Daoy (cell line): ENCODE results near the gene SSBP2. TPM values are rescaled to one million over a fixed set of nuclear protein-coding genes. Genes with fewer than 3 reads are reported as not detected.
"Not testable (repeated sequence)": the region's sequence is repeated elsewhere in the genome, so short reads cannot be mapped to it uniquely, and the experiment has no call there.

Source experiments
- DNase-seq: peaks from one replicate; pipeline ENCODE4 v3.0.0-alpha.2; 2015; ENCODE audit warnings: low read depth
- total RNA-seq: library from RNA; depleted of rRNA; stranded (reverse); fragments of >200 nt; shearing (Covaris generic); gene quantifications from 2 replicates; pipeline ENCODE4 v1.2.3, GENCODE V29; 2014

Gene SSBP2
- total RNA-seq, 1 experiment from 2014 or later = 15.0 TPM

DNA sequence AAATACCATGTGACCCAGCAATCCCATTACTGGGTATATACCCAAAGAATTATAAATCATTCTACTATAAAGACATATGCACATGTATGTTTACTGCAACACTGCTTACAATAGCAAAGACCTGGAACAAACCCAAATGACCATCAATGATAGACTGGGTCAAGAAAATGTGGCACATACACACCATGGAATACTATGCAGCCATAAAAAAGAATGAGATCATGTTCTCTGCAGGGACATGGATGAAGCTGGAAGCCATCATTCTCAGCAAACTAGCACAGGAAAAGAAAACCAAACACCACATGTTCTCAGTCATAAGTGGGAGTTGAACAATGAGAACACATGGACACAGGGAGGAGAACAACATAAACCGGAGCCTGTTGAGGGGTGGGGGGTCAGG lies 90.3 kb downstream of the SSBP2 start:
- not testable (repeated sequence) for DNase-seq

DNA sequence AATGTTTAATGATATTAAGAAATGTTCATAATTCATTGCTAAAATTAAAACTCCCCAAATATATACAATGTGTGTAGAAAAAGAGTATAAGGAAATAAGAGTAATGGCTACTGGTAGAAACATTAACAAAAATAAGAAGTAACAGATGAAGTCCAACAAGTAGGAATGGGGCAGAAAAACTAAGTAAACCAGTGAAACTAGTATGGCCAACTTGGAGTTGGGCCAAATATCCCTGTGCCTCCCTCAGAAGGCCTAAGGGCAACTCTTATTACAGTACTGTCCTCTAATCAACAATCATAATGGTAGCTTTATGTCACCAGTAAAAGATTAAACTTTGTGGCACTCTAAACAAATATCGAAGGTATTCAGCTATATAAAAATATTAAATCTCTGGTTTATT lies 93.5 kb downstream of the SSBP2 start:
- DNase-seq = peak; percentile 9

DNA sequence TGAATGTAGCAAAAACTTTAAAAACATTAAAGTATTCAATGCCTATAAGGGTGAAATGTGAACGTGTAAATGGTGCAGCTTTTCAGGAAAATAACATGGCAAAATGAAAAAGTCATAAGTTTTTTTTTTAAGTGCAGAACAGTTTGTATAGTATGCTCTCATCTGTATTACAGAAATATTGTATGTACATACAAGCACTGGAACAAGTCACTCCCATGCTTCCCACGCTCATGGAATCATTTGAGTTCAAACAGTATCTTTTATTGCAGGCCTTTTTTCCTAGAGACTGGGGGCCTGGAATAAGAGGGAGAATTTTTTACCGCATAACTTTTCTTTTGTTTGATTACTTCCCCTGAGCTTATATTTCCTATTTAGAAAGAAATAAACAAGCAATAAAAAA lies 94.1 kb downstream of the SSBP2 start:
- DNase-seq = no peak

DNA sequence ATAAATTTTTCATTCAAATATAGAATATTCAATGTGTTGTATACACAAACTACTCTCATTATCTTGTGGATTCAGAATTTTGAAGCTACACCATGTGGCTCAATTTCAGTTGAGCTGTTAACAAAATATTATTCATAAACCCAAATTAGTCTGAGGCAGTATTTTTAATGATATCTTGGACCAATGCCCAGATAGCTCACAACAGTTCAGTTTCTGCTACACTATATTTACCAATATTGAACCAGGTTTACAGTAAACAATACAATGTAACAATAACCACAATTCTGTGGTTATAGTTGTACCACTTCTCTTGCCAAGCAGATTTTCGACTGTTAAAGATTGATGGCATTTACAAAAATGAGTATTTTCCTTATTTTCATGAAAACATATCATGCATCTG lies 99.9 kb downstream of the SSBP2 start:
- no peak for DNase-seq

DNA sequence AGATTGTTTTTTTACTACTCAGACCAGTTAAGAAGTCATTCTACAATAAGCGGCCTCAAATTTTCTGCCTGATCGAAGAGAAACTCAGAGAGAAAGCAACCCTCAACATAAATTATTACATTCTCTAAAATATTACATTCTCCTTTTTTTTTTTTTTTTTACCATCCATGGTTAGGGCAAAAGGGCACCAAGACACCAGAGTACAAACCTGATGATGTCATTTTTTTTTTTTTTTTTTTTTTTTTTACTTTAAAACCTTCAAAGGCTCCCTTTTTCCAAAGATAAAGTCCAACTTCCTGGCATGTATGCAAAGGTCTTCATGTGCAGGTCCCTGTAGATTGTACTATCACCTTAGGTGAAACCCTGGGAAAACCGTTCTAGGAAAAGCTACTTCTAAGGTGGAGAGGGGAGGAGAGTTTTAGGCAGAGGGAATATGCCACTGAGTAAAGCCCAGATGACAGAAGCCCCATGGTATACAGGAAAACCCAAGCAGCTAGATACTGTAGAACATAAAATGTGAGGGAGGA lies 104.4 kb downstream of the SSBP2 start:
- no peak for DNase-seq

DNA sequence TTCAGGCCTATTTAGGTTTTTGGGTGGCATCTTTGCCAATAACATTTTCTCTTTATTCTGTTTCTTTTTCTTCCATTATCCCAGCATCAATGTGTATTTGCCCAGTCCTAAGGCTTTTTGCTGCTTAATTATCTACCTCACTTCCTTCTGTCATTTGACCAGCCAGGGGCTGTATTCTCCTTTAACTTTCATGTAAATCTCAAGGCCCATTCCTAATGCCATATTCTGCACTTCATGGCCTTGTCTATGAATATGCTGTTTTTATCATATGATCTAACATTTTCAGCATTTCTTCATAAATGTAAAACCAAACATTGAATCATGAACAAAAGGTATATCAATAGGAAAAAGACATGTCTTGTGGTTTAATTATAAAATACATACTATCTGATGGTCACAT lies 108.7 kb downstream of the SSBP2 start:
- no peak for DNase-seq

DNA sequence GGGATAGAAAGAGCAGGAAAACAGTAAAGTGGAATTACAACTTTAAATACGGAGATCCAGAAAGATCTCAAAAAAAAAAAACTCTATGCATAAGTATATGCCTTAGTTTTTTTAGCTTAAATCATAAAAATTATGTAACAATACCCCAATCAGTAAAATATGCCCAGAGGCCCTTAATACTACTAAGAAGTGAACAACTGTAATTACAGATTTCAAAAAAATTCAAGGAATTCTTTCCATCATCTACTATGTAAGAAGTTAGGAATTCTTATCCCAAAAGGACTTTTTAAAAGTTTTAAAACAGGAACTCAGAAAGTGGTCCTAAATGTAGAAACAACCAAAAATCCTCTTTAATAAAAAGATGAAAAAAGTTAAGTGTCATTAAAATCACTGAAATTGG lies 111.3 kb downstream of the SSBP2 start:
- no peak for DNase-seq

DNA sequence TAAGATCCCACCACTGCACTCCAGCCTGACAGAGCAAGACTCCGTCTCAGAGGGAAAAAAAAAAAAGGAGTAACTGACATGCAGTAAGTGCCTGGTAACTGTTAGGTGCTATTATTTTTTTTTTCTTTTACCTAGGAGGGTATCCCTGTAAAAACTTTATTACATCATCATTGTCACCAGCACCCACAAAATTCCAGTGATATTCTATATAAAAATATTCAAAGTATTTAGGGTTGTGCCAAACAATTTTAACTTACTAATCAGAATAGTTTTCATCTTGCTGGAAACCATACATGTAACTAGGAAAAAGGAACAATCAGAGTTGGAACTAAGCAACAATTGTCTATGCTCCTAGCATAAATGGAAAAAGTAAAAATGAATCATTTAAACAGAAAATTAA lies 112.4 kb downstream of the SSBP2 start:
- no peak for DNase-seq

DNA sequence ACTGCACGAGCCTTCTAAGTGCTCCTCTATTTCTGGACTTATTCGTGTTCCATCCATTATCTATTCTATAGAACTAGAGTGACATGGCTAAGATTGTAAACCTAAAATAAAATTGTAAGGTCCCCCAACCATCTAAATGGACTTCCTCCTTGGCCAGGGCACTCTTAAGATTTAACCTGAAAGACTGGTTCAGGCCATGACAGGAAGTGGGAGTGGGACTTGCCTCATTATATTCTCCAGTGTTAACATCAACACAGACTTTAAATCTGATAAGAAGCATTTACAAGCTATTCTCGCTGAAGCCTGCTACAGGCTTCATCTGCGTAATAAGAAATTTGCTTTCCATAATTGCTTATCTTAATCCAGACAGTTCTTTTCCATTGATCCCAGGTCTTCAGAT lies 117.0 kb downstream of the SSBP2 start:
- no peak for DNase-seq

DNA sequence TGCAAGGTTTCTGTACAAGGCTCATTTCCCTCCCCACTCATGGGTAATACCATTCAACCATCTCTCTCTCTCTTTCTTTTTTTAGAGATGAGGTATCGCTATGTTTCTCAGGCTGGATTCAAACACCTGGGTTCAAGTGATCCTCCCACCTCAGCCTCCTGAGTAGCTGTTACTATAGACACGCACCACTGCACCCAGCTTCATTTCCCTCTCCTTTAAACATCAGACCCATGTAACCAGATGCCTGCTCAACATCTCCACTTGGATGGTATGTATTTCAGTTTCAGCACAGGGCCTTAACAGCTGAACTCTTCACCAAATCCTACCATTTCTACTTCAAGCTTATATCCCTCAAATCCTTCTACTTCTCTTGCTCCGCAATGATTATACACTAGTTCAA lies 117.4 kb downstream of the SSBP2 start:
- no peak for DNase-seq

DNA sequence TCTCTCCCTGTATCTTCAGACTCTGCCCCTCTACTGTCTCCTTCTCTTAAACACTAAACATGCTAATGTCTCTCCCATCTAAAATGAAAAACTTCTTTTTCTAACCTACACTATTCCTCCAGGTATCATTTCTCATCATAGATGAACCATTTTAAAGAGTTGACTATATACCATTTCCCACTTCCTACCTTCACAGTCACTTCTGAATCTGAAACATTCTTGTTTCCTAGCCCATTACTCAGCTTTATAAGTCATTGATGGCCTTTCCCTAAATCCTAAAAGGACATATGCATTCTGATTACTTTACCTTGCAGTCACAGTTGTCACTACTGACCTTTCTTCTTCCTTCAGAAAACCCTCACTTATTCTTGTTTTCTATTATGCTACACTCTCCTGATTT lies 118.2 kb downstream of the SSBP2 start:
- DNase-seq = no peak

DNA sequence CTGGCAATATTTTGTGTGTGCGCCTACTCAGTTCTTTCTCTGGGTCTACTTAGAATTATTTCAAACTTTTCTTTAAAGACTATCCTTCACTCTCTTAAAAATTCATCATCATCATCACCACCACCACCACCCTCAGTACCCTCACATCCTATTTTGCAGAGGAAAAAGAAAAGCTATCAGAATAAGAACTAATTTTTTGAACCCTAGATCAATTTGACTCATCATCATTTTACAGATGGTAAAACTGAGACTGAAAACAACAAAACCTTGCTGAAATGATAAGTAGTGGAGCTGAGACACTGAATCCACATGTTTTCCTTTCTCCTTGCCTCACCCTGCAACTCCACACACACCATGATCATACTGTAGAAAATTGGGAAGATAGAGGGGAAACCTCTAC lies 119.3 kb downstream of the SSBP2 start:
- DNase-seq = no peak

DNA sequence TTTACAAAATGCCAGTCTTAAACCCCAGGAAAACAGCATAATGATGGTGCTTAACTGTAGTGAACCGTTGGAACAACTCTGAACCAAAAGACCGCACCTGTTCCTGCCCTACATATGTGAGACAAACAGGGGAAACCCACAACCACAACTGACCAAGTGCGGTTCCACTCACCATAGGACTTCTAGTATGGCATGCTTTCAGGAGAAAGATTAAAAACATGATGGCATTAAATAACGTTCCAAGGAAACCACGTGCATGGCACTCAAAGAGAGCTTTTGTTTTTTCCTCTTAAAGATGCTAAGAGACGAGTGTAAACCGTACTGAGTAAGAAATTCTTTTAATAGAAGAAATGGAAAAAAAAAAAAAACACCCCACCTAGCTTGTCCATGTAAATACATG lies 119.8 kb downstream of the SSBP2 start:
- no peak for DNase-seq

DNA sequence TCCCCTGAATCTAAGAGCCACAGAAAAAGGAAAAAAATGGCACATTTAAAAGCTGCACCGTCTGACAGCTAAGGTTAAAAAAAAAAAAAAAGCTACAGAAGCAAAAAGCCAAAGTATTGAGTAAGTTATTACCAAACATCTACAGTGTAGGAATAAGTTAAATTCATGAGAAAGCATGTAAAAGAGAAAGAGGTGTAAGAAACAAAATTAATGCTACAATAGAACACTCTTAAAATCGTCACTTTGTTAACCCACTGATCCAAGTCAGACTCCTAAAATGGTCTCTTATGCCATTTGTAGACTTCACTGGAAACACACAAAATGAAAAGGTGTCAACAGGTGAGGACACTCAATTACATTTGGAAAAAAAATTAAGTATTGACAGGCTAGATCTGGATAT lies 120.2 kb downstream of the SSBP2 start:
- DNase-seq = no peak

DNA sequence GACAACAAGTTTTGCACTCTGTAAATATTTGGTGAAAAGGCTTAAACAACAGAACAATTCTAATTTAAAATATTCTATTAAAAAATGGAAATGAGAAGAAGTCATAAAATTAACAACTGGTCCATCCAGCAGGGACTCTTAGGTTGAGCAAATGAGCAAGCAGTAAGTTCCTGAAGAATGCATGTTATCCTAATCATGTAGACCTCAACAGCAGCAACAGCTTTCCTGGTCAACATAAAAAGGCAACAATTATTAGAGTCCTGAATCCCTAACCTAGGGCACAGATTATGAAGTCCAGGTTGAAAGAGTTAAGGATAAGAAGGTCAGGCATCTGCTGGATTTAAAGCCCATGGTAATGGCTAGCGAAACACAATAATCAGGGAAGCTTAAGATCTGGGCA lies 120.9 kb downstream of the SSBP2 start:
- DNase-seq = no peak

DNA sequence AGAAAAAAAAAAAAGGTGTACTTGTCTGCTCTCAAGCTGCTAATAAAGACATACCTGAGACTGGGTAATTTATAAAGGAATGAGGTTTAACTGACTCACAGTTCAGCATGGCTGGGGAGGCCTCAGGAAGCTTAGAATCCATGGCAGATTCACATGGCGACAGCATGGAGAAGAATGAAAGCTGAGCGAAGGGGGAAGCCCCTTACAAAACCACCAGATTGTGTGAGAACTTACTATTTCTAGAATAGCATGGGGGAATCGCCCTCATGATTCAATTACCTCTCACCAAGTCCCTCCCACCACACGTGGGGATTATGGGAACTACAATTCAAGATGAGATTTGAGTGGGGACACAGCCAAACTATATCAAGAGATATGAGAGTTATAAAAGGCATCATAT lies 122.8 kb downstream of the SSBP2 start:
- peak; percentile 6 for DNase-seq

DNA sequence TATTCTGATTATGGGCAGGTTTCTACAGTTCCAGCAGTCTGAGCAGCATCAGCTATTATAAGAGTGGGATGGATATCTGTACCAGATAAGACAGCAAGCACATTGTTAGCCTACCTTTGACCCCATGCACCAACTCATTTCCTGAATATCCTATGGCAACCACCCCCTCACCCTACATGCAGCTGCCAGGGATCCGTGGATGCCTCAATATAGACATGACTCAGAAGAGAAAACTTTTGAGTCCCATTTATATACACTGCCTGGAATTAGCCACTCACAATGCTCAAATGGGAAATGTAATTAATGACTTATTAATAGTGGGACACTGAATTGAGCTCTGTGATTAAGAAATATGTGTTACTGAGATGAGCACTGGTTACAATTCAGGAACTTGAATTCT lies 124.4 kb downstream of the SSBP2 start:
- peak; percentile 91 for DNase-seq

DNA sequence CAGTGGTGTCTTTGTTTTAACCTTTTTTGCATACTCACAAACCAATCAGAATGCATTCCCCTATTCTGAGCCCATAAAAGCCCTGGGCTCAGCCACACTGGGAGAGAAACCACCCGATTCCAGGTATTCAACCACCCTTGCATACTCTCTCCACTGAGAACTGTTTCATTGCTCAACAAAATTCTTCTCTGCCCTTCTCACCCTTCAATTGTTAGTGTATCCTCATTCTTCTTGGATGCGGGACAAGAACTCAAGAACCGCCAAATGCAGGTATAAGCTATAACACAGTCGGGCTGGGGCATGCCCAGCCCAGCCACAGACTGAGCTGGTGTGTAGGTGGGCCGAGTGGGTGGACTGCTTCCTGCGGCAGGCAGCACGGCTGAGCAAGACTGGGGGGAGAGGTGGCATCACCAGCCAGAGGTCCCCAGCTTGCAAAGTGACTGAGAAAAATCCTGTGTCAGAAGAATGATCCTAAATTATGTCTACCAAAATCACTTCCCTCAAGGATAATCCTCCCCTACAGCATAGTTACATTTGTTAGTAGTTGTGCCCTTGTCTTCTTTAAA lies 141.0 kb downstream of the SSBP2 start:
- DNase-seq = no peak

DNA sequence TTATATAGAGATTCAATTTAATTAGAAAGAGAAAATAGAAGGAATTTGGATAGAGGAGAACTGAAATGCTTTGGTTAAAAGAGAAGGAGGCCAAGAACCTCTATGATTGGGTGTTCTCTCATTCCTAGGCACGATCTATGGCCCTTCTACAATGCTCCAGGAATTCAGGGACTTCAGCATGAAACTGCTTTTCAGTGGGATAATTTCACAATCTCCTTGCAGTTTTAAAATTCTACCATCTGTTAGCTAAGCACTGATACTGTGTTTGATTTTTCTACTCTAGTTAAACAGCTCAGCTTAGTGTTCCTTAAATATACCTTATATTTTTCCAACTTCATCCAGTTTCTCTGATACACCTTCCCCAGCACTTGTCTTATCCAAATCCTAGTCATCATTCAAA lies 141.9 kb downstream of the SSBP2 start:
- DNase-seq = no peak

DNA sequence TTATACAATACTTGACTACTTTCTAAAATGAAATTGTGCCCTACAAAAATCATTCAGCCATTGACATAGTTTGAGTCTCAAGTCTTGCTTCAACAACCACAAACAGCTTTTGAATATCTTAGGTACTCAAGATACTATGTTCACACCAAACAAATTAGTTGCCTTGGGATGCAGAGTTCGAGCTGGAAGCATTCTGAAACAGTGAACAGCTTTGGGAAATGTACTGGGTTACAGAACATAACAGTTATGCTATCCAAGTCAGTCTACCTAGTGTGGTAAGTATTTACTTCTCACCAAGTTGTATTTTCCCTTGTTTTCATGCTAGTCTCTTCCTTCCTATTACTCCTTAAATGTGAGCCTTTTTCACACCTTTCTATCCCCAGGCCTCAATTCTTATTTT lies 143.2 kb downstream of the SSBP2 start:
- no peak for DNase-seq

DNA sequence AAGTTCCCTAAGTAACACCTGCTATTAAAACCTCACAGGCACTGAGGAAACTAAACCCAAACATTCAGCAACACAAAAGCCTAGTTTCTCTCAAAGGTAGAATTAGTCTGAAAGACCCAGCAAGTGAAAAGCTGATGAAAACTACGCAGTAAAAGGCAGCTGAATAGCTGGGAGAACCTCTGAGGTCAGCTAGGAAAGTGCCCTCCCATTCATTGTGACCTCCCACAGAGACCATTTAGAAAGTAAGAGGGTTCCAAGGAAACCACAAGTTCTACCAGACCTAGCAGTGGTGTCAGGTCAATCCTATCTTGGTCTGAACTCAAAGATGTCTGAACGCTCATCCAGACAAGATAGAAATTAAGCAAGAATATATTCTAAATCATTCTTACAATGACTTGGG lies 144.7 kb downstream of the SSBP2 start:
- no peak for DNase-seq

DNA sequence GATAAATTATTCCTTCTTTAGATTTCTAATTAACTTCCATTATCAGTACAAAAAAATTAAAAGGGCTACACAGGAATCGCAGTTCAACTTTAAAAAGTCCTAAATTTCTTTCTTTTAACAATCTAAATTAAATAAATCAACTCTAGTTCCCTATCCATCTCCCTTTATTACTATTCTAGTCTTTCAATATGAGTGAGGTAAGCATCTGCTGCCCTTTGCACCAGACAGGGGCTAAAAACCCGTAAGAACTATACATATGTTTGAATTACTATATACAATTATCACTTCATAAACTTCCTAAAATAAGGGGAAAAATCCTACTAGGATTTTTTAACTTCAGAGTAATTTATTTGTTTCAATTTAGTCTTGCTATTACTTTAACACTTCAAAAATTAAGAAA lies 145.6 kb downstream of the SSBP2 start:
- no peak for DNase-seq

DNA sequence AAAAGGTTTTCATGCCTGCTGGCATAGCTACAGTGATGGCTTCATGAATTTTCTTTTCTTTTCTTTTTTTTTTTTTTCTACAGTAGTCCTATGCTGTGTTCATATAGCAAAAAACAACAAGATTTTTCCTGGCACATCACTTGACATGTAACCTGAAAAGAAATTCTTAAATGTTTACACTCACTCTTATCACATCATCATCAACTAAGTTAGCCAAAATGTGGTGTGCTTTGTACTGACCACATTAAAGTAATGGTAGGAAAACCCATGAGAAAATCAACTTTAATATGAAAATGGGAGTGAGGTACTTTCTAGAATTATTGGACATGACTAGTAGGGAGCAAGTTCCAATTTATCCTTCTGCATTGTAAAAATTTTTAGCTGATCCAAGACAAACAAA lies 146.7 kb downstream of the SSBP2 start:
- no peak for DNase-seq

DNA sequence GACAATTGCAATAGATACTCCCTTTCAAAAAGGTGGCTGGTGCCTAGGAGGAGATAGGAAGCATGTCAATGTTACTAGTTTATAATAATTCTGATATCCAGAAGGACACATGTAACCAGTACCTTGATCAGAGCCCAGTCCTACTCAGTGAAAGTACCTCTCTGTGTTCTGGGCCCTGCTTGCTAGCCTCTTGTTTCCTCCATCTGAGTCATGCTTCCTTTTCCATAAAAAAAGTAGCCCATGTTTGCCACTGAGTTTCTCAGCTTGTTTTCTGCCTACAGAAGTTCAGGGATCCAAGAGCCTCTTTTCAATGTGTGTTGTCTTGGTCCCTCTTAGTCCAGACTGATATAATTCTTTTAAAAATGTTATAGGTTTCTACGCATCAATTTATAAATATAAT lies 149.0 kb downstream of the SSBP2 start:
- peak; percentile 45 for DNase-seq

DNA sequence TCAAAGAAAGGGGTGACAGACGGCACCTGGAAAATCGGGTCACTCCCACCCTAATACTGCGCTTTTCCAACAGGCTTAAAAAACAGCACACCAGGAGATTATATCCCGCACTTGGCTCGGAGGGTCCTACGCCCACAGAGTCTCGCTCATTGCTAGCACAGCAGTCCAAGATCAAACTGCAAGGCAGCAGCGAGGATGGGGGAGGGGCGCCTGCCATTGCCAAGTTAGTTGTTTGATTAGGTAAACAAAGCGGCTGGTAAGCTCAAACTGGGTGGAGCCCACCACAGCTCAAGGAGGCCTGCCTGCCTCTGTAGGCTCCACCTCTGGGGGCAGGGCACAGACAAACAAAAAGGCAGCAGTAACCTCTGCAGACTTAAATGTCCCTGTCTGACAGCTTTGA lies 158.8 kb downstream of the SSBP2 start:
- not testable (repeated sequence) for DNase-seq
